ENCODE measurements around the gene SSR3. TPM values are rescaled to one million over a fixed set of nuclear protein-coding genes. Genes with fewer than 3 reads are reported as not detected.

The SSR3 gene
- total RNA-seq (100 to 1,000 TPM; 120 to 135 TPM), polyA plus RNA-seq (100 to 1,000 TPM in 1 of 2 donors, 10 to 100 TPM in 1; 69.3 to 105 TPM)
- long read RNA-seq, donor 1, transcript SSR3-201 (5 exons, 3,716 nt) = major isoform, 175 of 200 reads
- long read RNA-seq, donor 1, partial matches to known transcripts = 0 of 200 reads
- long read RNA-seq, donor 1, other reads (novel, unspliced or antisense) = 23 of 200 reads
- long read RNA-seq, donor 2, transcript SSR3-201 (5 exons, 3,716 nt) = major isoform, 27 of 36 reads
- long read RNA-seq, donor 2, partial matches to known transcripts = 1 of 36 reads
- long read RNA-seq, donor 2, other reads (novel, unspliced or antisense) = 8 of 36 reads

DNA sequence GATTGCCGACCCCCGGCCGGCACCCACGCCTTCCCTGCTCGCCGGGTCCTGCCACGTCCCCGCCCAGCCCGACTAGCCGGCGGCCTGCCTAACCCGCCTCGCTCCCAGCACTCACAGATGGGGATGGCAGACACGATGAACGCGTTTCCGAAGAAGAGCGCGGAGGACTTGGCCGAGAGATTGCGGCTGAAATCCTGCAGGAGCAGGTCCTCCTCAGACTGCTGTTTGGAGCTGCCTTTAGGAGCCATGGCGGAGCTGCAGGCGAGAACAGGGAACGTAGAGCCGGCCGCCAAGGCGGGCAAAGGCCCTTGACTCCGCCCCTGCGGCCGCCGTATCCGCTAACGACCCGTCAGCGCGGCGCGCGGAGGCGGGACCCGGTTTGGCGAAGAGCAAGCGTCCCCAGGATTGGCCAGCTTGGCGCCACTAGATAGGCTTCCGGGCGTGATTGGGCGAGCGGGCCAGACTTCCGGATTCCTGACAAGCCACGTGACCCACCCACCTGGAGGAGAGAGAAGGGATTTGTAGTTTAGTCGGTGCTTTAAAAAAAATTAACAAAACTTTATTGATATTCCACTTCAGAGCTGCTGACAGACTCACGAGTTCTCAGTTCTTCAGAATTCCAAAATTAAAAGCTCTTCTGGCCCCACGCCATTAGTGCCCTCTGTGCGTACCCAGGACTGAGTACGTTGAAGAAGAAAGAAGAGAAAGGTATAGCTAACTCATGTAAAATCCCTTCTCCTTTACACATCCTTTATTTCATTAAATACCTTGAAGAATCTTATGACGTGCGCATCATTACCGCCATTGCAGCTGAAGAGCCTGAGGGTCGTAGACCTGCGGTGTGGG, at the start of gene SSR3:
TSS of gene SSR3 (minus strand) at position 276 of the 846 bp plus-strand sequence. CDS start at position 248, 28 bp downstream.
- WGBS, 2 donors = 3 to 4% methylated on average over 60 of the region's 60 CpGs

DNA sequence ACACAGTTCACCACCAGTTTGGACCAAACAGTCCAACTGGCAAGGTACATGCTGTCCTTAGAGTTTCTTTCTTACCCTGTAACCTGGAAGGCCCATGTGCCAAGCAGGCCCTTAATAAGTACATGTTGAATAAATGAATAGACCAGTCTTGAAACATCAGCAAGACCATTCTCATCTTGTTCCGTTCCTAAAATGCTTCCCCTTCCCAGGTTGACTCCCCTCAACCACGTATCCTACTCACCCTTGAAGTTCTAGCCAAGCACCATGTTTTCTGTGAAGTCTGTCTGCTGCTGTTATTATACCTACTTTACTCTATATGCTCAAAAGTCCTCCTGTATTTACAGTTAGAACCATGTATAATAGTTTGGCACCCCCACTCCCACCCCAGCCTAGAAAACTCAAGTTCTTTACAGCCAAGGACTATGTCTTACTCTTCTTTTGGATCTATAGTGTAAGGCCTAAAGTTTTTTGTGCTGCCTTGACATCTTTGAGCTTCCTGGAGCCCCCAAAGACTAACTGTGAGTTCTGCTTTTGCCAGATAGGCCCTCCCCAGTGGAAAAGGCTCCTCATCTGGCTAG, 49.2 kb upstream of the SSR3 start:
- DNase-seq (no peak), ATAC-seq (ENCODE audit: low FRiP score) (no peak)
- Histone ChIP-seq H3K4me3 (ENCODE audit: low read length in 2 of 2) (no peak overlapping the region), H3K4me1 (ENCODE audit: control insufficient read depth in 1 of 2, insufficient read depth in 2 of 2, low read length in 2 of 2) (no peaks in the 10 kb centered on the region), H3K9me3 (ENCODE audit: control insufficient read depth, low read length) (no peaks in the 10 kb centered on the region), H3K27ac (ENCODE audit: low read depth in 1 of 2, low read length in 2 of 2) (no peak overlapping the region), H3K36me3 (ENCODE audit: control insufficient read depth in 1 of 2, insufficient read depth in 2 of 2, low read length in 1 of 2) (no peaks in the 10 kb centered on the region), H3K27me3 (ENCODE audit: control insufficient read depth in 1 of 2, insufficient read depth in 2 of 2, low read length in 1 of 2) (no peaks in the 10 kb centered on the region)
- intact Hi-C loops (cut with DNase I) = no loop called here
- 97 to 100% methylated on average over 2 of the region's 2 CpGs for WGBS, 2 donors

More for the DNA sequence above, at the start of gene SSR3:
- Histone ChIP-seq H3K36me3 (ENCODE audit: control insufficient read depth in 1 of 2, insufficient read depth in 2 of 2, low read length in 1 of 2) (no peaks in the 10 kb centered on the region), H3K4me3 (ENCODE audit: low read length in 2 of 2) (peak within 1 kb of the TSS; percentile 43 to 61), H3K27me3 (ENCODE audit: control insufficient read depth in 1 of 2, insufficient read depth in 2 of 2, low read length in 1 of 2) (no peaks in the 10 kb centered on the region), H3K4me1 (ENCODE audit: control insufficient read depth in 1 of 2, insufficient read depth in 2 of 2, low read length in 2 of 2) (peaks cover 2 to 4% of the 10 kb centered on the region in 2 donors), H3K9me3 (ENCODE audit: control insufficient read depth, low read length) (no peaks in the 10 kb centered on the region), H3K27ac (ENCODE audit: low read depth in 1 of 2, low read length in 2 of 2) (peak within 1 kb of the TSS in 1 of 2 donors; percentile 70)
- intact Hi-C loops (cut with DNase I) = loop anchor here (1.0 to 5.0 kb wide), 5 partner anchors 52 to 532 kb away; partner anchors contain the start of gene TIPARP (in 2 of the 2)
- peak; percentile 100 for ATAC-seq (ENCODE audit: low FRiP score)
- peak; percentile 100 for DNase-seq

DNA sequence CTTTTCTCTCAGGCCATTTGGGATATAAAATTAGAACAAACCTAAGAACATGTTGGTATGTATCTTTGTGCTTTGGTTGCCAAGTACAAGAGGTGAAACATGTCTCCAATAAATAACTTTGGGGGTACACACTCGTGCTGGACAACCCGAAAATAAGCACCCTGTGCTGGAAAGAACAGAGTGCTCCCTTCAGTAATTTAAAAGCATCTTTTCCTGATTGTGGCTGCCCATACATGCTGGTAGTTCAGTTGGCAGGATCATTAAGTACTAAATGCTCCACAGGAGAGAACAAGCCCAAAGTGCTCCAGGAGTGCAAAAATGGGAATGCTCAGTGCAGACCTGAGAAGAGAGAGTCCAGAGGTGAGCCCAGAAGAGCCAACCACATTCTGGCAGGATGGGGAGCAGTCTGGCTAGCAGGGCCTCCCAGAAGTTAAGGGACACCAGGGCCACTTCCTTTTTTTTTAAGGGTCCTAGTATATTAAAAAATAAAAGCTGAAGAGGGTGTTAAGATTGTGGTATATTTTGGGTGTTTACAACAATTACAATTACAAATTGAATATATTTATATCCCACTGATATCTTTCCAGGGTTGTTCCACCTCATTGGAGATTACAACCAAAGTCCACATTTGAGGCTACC, 48.6 kb upstream of the SSR3 start:
- DNase-seq (no peak), ATAC-seq (ENCODE audit: low FRiP score) (no peak)
- intact Hi-C loops (cut with DNase I) = no loop called here
- no peak overlapping the region for H3K4me3 ChIP-seq (ENCODE audit: low read length in 2 of 2)
- 31 to 88% methylated on average over 2 of the region's 2 CpGs for WGBS, 2 donors
- H3K4me1 ChIP-seq (ENCODE audit: control insufficient read depth in 1 of 2, insufficient read depth in 2 of 2, low read length in 2 of 2) = no peaks in the 10 kb centered on the region
- no peaks in the 10 kb centered on the region for H3K9me3 ChIP-seq (ENCODE audit: control insufficient read depth, low read length)
- H3K36me3 ChIP-seq (ENCODE audit: control insufficient read depth in 1 of 2, insufficient read depth in 2 of 2, low read length in 1 of 2) = no peaks in the 10 kb centered on the region
- no peak overlapping the region for H3K27ac ChIP-seq (ENCODE audit: low read depth in 1 of 2, low read length in 2 of 2)
- no peaks in the 10 kb centered on the region for H3K27me3 ChIP-seq (ENCODE audit: control insufficient read depth in 1 of 2, insufficient read depth in 2 of 2, low read length in 1 of 2)

DNA sequence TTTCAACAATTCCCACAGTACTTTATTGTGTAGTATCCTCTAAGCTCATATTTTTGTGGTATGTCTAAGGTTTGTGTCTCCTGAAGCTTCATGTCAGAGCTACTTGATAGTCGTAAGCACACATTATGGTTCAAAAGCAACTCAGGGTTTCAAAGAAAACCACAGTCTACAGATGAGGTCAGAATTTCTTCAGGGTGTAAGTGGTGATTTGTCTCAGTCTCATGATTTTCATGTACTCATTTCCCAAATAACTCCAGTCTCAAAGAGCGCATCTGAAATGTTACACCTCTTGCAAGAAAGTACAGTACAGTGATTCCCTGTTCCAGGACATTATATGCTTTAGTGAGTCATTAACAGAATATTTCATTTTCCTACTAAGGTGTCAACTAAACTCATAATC, 47.5 kb upstream of the SSR3 start:
- WGBS, 2 donors = 98% methylated on average over 2 of the region's 2 CpGs
- intact Hi-C loops (cut with DNase I) = no loop called here
- H3K4me1 ChIP-seq (ENCODE audit: control insufficient read depth in 1 of 2, insufficient read depth in 2 of 2, low read length in 2 of 2) = no peaks in the 10 kb centered on the region
- no peak for ATAC-seq (ENCODE audit: low FRiP score)
- no peaks in the 10 kb centered on the region for H3K36me3 ChIP-seq (ENCODE audit: control insufficient read depth in 1 of 2, insufficient read depth in 2 of 2, low read length in 1 of 2)
- DNase-seq = no peak
- no peak overlapping the region for H3K4me3 ChIP-seq (ENCODE audit: low read length in 2 of 2)
- no peak overlapping the region for H3K27ac ChIP-seq (ENCODE audit: low read depth in 1 of 2, low read length in 2 of 2)
- no peaks in the 10 kb centered on the region for H3K27me3 ChIP-seq (ENCODE audit: control insufficient read depth in 1 of 2, insufficient read depth in 2 of 2, low read length in 1 of 2)
- H3K9me3 ChIP-seq (ENCODE audit: control insufficient read depth, low read length) = no peaks in the 10 kb centered on the region

DNA sequence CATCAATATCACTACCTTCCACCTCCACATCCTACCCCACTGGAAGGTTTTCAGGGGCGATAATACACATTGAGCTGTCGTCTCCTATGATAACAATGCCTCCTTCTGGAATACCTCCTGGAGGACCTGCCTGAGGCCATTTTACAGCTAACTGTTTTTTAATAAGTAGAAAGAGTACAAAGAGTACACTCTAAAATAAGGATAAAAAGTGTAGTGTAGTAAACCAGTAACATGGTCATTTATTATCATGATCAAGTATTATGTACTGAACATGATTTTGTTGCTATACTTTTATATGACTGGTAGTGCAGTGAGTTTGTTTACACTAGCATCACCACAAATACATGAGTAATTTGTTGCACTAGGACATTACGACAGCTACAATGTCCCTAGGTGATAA, 46.6 kb upstream of the SSR3 start:
- Histone ChIP-seq H3K36me3 (ENCODE audit: control insufficient read depth in 1 of 2, insufficient read depth in 2 of 2, low read length in 1 of 2) (no peaks in the 10 kb centered on the region), H3K27me3 (ENCODE audit: control insufficient read depth in 1 of 2, insufficient read depth in 2 of 2, low read length in 1 of 2) (no peaks in the 10 kb centered on the region), H3K4me3 (ENCODE audit: low read length in 2 of 2) (no peak overlapping the region), H3K4me1 (ENCODE audit: control insufficient read depth in 1 of 2, insufficient read depth in 2 of 2, low read length in 2 of 2) (no peaks in the 10 kb centered on the region), H3K27ac (ENCODE audit: low read depth in 1 of 2, low read length in 2 of 2) (no peak overlapping the region), H3K9me3 (ENCODE audit: control insufficient read depth, low read length) (no peaks in the 10 kb centered on the region)
- ATAC-seq (ENCODE audit: low FRiP score) (no peak), DNase-seq (no peak)
- 88 to 92% methylated on average over 3 of the region's 3 CpGs for WGBS, 2 donors
- intact Hi-C loops (cut with DNase I) = no loop called here

DNA sequence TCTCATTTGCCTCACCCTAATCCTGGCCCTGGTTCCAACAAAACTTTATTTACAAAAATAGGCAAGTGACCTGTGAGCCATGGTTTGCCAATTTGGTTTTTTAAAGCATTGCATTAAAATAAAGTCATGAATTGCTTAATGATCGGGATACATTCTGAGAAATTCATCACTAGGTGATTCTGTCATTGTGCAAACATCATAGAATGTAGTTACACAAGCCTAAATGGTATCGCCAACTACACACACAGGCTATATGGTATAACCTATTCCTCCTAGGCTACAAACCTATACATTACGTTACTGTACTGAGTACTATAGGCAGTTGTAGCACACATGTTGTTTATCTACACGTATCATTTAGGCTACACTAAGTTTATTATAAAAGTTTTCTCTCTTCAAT, 45.9 kb upstream of the SSR3 start:
- ATAC-seq (ENCODE audit: low FRiP score) (no peak), DNase-seq (no peak)
- no peaks in the 10 kb centered on the region for H3K9me3 ChIP-seq (ENCODE audit: control insufficient read depth, low read length)
- H3K4me3 ChIP-seq (ENCODE audit: low read length in 2 of 2) = no peak overlapping the region
- intact Hi-C loops (cut with DNase I) = no loop called here
- H3K36me3 ChIP-seq (ENCODE audit: control insufficient read depth in 1 of 2, insufficient read depth in 2 of 2, low read length in 1 of 2) = no peaks in the 10 kb centered on the region
- no peaks in the 10 kb centered on the region for H3K4me1 ChIP-seq (ENCODE audit: control insufficient read depth in 1 of 2, insufficient read depth in 2 of 2, low read length in 2 of 2)
- 93% methylated on average over 4 of the region's 4 CpGs for WGBS, 2 donors
- H3K27me3 ChIP-seq (ENCODE audit: control insufficient read depth in 1 of 2, insufficient read depth in 2 of 2, low read length in 1 of 2) = no peaks in the 10 kb centered on the region
- no peak overlapping the region for H3K27ac ChIP-seq (ENCODE audit: low read depth in 1 of 2, low read length in 2 of 2)

DNA sequence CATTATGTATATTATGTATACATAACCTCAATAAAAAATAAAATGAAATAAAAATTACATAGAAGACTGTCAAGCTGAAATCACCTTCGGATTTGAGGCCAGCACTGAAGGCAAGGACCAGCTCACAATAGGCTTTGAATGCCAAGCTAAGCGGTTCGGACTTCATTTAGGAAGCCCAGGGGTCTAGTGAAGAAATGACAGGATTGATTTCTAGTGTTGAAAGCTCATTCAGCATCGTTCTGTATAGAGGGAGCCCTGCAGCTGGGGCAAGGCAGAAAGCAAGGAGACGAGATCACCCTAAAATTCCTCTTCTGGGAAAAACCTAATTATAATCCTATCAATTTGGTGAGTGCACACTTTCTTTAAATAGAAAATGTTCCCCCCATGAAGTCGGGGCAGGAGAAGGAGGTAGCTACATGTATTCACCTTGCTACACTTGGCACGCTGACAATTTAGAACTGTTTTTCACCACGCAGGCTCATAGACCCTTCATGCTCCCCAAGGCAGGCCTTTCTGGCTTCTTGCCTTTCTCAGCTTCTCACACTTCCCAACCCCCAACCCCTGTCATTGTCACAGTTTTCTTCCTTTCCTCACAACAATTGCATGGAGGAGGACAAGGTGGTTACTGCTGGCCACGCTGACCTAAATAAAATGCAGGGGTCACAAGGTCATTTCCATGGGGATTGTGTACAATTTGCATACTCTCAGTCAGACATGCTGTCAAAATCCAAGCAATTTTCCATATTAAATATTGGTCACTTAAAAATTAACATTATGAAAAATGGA, 44.4 kb upstream of the SSR3 start:
- Histone ChIP-seq H3K36me3 (ENCODE audit: control insufficient read depth in 1 of 2, insufficient read depth in 2 of 2, low read length in 1 of 2) (no peaks in the 10 kb centered on the region), H3K4me1 (ENCODE audit: control insufficient read depth in 1 of 2, insufficient read depth in 2 of 2, low read length in 2 of 2) (no peaks in the 10 kb centered on the region), H3K4me3 (ENCODE audit: low read length in 2 of 2) (no peak overlapping the region), H3K27ac (ENCODE audit: low read depth in 1 of 2, low read length in 2 of 2) (no peak overlapping the region), H3K9me3 (ENCODE audit: control insufficient read depth, low read length) (no peaks in the 10 kb centered on the region), H3K27me3 (ENCODE audit: control insufficient read depth in 1 of 2, insufficient read depth in 2 of 2, low read length in 1 of 2) (no peaks in the 10 kb centered on the region)
- intact Hi-C loops (cut with DNase I) = no loop called here
- 82 to 87% methylated on average over 9 of the region's 9 CpGs for WGBS, 2 donors
- DNase-seq (no peak), ATAC-seq (ENCODE audit: low FRiP score) (no peak)

DNA sequence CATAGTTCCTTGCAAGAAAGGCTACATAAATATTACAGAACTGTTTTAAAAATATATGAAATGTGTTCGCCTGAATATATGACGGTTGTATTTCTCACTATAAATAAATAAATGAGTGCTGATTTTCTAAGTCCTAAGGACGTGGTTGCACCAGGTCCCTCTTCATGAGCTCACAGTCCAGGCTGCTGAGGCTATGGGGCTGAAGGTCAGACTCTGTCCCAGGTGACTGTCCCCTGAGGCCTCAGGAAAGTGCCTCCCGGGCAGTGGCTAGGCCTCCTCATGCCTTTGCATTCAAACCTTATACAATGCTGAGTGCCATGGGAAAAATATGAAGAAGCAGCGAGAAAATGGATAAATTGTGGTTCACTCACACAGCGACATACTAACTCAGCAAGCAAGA, 43.5 kb upstream of the SSR3 start:
- Histone ChIP-seq H3K27ac (ENCODE audit: low read depth in 1 of 2, low read length in 2 of 2) (no peak overlapping the region), H3K9me3 (ENCODE audit: control insufficient read depth, low read length) (no peaks in the 10 kb centered on the region), H3K4me1 (ENCODE audit: control insufficient read depth in 1 of 2, insufficient read depth in 2 of 2, low read length in 2 of 2) (no peaks in the 10 kb centered on the region), H3K27me3 (ENCODE audit: control insufficient read depth in 1 of 2, insufficient read depth in 2 of 2, low read length in 1 of 2) (no peaks in the 10 kb centered on the region), H3K4me3 (ENCODE audit: low read length in 2 of 2) (no peak overlapping the region), H3K36me3 (ENCODE audit: control insufficient read depth in 1 of 2, insufficient read depth in 2 of 2, low read length in 1 of 2) (no peaks in the 10 kb centered on the region)
- 92 to 93% methylated on average over 6 of the region's 6 CpGs for WGBS, 2 donors
- no peak for DNase-seq
- intact Hi-C loops (cut with DNase I) = no loop called here
- no peak for ATAC-seq (ENCODE audit: low FRiP score)
